Measurements from ENCODE around the gene NKAIN4. TPM values are rescaled to one million over a fixed set of nuclear protein-coding genes. Genes with fewer than 3 reads are reported as not detected.
A peak's percentile ranks its signal among the peaks of the same experiment; 100 is the strongest.

Gene NKAIN4
- total RNA-seq, 1 experiment from 2014 or later, result 6.8 TPM

DNA sequence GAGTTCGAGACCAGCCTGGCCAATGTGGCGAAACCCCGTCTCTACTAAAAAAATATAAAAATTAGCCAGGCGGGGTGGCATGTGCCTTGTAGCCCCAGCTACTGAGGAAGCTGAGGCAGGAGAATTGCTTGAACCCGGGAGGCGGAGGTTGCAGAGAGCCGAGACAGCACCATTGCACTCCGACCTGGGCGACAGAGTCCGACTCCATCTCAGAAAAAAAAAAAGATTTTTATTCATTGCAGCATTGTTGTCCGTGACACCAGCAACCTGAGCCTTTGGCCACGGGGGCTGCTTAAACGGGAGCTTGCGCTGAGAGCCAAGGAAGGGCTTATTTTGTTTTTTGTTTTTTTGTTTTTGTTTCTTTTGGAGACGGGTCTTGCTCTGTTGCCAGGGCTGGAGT lies 25.7 kb upstream of the NKAIN4 start:
- in situ Hi-C loops (cut with HindIII; ENCODE audit: low sequenced_read_pairs), result loop anchor here (25.0 kb wide), 2 partner anchors 107 to 193 kb away; no protein-coding TSS in a partner anchor
- no peak for DNase-seq (ENCODE audit: low spot score)

DNA sequence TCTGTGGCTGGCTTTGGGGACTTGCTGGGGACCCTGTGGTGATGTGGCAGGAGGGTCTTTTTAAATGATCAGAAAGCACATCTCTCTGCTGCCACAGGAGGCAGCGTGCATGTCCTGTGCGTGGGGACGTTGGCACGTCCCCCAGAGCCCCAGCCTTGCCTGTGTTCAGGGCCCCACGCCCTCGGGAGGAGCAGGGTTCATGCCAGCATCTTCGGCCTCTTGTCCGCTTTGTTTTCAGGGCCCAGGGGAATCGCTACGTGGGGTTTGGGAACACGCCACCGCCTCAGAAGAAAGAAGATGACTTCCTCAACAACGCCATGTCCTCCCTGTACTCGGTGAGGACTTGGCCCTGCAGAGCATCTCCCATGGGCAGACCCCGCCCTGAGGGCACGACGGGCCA lies 24.4 kb upstream of the NKAIN4 start:
- in situ Hi-C loops (cut with HindIII; ENCODE audit: low sequenced_read_pairs), result loop anchor here (25.0 kb wide), 2 partner anchors 109 to 191 kb away; no protein-coding TSS in a partner anchor
- DNase-seq (ENCODE audit: low spot score), result no peak

DNA sequence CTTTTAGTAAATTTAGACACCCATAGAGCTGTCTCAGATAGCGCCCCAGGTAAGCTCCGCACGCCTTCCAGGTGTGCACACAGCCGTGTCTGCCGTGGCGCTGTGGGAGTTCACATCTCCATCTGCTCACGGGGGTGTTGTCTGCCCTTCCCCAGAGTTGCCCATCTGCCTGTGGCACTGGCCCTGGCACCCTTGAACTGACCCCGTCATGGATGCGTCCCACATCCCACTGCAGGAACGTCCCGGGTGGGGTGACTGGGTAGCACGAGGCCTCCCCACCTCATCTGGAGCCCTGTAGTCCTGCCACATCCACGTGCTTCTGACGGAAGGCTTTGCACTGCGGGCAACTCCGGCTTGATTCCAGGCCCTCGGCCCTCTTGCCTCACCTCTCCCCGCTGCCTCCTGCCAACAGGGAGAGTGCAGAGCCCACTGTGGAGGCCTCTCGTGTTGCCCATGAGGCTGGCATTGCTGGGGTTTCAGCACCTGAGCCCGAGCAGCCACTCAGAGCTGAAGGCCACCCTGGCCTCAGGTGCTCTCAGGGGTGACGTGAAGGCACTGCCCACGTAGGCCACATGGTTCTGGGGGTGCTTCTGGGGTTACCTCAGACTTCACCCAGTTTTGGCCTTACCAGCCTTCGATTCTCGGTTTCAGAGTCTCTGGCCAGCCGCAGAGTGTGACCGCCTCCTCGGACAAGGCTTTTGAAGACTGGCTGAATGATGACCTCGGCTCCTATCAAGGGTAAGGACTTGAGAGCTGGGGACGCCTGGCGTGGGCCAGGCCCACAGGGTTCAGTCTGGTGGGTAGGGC lies 23.4 kb upstream of the NKAIN4 start:
- in situ Hi-C loops (cut with HindIII; ENCODE audit: low sequenced_read_pairs), result loop anchor here (25.0 kb wide), 2 partner anchors 110 to 190 kb away; no protein-coding TSS in a partner anchor

DNA sequence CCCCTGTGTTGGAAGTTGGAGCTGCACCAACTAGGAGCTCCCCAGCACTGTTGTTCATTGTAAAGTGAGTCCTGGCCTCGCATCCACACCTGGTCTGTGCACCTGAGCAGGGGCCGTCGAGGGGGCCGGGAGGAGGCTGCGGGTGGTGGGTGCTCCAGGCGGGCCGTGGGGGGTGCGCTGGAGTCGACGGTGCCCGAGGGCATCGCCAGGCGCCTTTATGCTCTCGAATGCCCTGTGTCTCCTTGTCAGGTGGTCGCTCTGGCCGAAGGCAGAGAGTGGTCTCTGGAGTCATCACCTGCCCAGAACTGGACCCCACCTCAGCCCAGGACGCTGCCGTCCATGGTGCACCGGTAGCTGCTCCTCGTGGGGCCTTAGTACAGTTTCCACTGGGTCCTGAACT lies 22.7 kb upstream of the NKAIN4 start:
- in situ Hi-C loops (cut with HindIII; ENCODE audit: low sequenced_read_pairs), result loop anchor here (25.0 kb wide), 2 partner anchors 110 to 190 kb away; no protein-coding TSS in a partner anchor
- DNase-seq (ENCODE audit: low spot score), result no peak

More for the DNA sequence above, 23.4 kb upstream of the NKAIN4 start:
- DNase-seq (ENCODE audit: low spot score), result no peak

DNA sequence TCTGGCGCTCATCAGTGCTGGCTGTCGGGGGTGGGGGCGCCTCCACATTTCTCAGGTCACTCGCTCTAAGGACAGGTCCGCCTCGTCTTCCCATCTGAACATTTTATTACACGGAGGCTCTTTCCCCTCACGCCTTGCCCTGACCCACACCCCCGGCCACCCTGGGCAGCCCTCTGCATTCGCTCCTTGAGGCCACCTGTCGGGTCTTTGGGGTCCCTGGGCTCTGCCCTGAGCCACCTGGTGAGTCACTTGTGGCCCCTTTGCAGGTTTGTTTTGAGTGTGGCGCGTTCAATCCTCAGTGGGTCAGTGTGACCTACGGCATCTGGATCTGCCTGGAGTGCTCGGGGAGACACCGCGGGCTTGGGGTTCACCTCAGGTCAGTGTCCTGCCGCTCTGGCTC lies 21.6 kb upstream of the NKAIN4 start:
- no peak for DNase-seq (ENCODE audit: low spot score)
- in situ Hi-C loops (cut with HindIII; ENCODE audit: low sequenced_read_pairs), result loop anchor here (25.0 kb wide), 2 partner anchors 111 to 189 kb away; no protein-coding TSS in a partner anchor

DNA sequence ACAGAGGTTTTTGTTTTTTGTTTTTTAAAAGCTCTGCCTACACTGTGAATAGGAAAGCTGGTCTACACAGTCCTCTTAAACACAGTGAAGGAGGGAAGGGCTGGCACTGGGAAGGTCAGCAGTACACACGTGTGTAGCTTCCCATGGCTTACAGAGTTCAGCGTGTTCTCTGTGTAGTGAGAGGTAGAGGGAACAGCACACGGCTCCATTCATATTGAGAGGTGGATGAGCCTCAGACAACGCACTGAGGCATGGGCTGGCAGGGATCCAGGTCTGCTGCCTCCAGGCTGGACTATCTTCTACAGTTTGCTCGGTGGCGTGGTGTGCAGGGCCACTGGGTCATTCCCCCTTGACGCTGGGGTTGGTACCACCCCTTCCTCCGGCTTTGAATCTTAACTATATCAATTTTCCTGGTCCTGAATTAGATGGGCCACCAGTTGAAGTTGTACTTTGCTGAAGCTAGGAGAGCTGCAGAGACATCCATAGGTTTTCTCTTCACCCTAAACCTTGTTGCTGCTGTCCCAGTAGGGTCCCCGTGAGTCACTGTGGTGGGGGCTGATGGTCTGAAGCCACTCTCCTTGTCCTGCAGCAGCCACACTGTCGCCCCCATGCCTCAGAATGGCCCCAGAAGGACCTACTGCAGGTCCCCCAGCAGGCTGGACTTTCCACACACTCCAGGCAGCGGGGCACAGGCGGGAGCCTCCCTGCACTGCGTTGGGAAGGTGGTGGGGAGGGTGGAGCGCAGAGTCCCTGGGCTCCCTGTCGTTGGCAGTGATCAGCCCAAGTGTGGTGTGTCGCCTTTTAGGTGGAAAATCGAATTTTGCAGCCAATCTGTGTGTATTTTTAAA lies 20.3 kb upstream of the NKAIN4 start:
- in situ Hi-C loops (cut with HindIII; ENCODE audit: low sequenced_read_pairs), result loop anchor here (25.0 kb wide), 2 partner anchors 113 to 187 kb away; no protein-coding TSS in a partner anchor
- no peak for DNase-seq (ENCODE audit: low spot score)

DNA sequence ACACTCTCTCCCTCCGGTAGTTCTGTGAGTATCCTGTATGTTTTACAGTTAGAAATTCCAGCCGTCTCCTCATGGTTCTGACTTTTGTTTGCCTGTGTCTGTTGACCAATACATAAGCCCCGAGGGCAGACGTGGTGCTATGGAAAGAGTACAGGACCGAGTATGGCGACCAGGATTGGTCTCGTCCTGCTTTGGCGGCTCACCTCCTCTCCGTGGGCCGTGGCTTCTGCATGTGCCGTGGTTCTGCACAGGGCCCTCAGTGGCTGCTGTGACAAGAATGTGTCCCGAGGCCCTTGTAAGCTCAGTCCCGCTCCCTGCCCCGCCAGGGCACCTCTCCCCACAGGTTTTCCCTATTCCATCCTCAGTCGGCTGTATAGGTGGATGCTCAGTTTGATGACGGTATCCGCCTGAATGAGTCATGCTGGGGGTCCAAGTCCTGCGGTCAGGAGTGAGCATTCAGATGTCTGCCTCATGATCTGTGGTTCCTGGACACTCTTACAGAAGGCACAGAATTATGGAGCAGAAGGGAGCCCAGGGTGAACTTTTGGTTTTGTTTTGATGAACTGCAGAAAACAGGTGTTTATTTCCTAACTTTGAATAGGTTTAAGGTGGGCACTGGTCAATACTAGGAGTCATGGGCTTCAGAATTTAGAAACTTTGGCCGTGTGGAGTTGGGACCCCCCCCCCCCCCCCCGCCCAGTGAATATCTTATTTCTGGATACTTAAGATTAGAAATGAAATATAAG lies 19.5 kb upstream of the NKAIN4 start:
- DNase-seq (ENCODE audit: low spot score), result no peak
- in situ Hi-C loops (cut with HindIII; ENCODE audit: low sequenced_read_pairs), result no loop called here

DNA sequence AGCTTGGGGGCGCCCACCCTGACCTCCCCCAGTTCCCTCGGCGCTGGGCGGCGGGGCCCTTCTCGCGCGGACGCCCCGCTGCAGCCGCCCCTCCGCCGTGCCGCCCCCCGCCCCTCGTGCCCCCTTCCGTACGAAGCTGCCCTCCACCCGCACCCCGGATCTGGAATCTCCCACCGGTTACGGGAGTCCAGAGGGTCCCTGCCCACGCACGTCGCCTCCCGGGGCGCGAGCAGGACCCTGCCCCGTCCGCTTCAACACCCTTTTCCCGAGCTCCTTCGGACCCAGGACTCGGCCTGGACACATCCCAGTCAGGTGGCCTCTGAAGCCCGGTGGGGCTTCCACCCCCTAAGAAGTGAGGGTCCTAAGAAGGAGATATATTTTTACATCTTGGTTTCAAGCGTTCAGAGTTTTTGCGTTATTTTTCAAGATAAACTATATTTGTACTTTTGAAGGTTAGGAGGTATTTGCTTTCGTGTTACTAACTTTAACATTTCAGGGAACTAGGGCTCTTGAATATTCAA lies 18.9 kb upstream of the NKAIN4 start:
- in situ Hi-C loops (cut with HindIII; ENCODE audit: low sequenced_read_pairs), result no loop called here
- no peak for DNase-seq (ENCODE audit: low spot score)

DNA sequence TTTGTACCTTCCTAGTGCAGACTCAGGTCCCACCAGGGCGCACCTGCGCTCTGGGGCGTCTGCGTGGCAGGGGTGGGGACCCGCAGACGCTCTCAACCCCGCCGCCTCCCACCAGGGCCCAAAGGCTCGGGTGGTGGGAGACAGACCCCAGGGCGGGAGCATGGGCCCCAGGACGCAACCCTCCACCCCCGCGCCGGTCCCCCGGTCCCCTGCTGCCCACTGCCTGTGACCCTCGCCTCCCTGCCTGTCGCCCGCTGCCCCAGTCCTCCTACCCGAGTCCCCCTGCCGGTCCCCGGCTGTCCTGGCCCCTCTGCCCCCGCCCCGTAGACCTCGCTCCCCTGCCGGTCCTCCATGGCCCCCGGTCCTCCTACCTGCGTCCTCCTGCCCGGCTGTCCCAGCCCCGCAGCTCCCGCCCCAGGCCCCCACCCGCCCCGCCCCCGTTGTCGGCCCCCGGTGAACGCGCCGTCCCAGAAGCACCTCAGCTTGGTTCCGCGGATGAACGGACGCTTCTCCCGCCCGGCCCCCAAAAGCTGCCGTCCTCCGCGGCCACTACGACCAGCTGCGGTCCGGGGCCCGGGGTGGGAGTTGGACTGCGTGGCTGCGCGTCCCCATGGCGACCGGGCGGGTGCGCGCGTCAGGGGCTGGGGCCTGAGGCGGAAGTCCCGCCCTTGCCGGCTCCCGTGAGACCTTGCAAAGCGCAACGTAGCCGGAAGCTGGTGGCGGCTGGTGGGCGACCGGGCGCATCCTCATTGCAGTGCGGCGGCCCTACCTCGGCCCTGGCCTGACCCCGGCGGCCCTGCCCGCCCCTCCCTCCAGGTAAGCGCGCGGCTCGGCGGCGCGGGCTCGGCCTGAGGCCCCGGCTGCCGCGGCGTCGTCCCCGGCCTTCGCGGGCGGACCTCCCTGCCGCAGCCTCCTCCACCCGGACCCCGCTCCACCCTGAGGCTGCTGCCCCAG lies 18.1 kb upstream of the NKAIN4 start, which contains the start of gene ARFGAP1:
ARFGAP1 (plus strand) TSS at position 709 of the 954 bp plus-strand sequence. CDS start 2,768 bp downstream, outside the sequence.
- DNase-seq (ENCODE audit: low spot score), result peak; percentile 88

DNA sequence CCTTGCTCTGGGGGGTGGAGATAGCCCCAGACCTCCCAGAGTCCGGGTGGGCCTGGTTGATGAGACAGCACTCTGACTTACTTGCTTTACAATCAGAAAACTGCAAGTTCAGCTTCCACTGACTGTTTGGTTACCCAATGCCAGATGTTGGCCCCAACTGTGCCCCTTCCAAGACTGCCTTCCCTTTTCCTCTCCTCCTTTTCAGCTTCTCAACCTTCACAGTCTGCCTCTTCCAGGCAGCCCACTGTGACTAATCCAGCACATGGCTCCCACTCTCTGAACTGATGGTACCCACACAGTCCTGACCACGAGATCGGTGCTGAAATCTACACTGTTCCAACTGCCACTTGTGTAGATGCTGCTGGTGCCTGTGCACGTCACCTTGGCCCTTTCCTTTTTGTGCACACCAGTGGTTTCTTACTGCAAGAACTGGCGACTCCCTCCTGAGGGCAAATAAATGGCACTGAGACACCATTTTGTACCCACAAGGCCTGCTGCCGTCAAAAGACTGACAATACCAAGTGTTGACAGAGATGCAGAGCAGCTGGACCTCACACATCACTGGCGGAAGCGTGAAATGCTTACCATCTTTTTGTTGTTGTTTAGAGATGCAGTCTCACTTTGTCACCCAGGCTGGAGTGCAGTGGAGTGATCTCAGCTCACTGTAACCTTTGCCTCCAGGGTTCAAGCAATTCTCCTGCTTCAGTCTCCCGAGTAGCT lies 16.5 kb upstream of the NKAIN4 start:
- DNase-seq (ENCODE audit: low spot score), result no peak
- in situ Hi-C loops (cut with HindIII; ENCODE audit: low sequenced_read_pairs), result no loop called here

More for the DNA sequence above, 18.1 kb upstream of the NKAIN4 start, which contains the start of gene ARFGAP1:
- in situ Hi-C loops (cut with HindIII; ENCODE audit: low sequenced_read_pairs), result no loop called here

DNA sequence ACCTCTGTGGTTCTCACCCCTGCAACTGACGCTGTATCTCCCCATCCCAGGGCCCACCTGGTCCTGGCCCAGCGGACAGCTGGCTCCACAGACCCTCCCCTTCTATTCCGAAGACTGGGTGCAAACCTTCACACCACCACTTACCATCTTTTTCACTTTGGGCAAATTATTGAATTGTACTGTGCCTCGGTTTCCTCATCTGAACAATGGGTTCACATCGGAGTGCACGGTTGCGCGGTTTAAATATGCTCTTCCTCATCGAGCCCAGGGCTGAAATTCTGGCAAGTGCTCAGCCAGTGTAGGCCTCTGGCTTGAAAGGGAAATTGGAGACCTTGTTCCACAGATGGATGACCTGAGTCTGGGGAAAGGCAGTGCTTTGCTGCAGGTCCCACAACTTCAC lies 15.5 kb upstream of the NKAIN4 start:
- in situ Hi-C loops (cut with HindIII; ENCODE audit: low sequenced_read_pairs), result no loop called here
- DNase-seq (ENCODE audit: low spot score), result no peak

DNA sequence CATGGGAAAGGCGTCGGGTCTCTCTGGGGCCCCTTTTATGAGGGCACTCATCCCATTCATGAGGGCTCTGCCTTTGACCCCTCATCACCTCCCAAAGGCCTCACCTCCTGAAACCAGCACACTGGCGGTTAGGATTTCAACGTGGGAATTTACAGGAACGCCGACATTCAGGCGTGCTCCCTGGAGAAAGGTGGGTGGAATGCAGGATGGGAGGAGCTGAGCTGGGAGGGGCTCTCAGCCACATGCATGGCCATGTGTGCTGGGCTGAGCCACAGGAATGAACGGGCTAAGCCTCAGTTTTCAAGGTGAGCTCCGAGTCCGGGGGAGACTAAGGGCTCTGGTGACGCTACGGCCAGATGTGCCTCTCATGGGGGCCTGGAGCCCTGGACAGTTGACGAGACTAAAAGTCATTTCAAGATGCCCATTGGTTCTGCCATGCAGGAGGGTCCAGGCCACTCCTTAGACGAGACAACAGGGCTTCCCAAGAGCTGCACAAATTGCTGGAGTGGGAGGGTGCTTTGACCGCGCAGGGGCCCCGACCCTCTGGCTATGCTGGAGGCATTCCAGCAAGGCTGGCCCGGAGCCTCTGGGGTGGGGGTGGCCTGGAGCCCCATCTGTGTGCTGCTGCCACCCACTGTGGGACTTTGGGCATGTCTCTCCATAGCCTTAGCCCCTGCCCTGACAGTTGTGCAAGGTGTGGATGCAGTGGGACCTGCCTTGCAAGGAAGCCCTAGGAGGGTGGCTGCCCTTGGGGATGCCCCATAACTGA lies 14.6 kb upstream of the NKAIN4 start:
- DNase-seq (ENCODE audit: low spot score), result no peak
- in situ Hi-C loops (cut with HindIII; ENCODE audit: low sequenced_read_pairs), result no loop called here

DNA sequence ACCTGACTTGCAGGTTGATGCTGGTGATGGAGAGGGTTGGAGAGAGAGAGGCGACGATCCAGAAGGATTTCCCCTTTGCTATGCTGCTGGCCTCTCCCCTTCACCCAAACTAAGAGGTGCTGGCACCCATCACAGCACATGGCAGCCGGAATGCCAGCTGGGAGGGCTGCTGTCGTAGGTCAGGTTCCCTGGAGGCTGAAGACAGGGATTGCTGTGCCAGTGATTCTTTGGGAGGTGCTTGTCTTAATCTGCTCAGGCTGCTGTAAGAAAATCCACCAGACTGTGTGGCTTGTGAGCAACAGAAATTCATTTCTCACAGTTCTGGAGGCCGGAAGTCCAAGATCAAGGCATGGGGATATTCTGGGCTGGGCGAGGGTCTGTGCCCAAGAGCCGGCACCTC lies 14.0 kb upstream of the NKAIN4 start:
- no peak for DNase-seq (ENCODE audit: low spot score)
- in situ Hi-C loops (cut with HindIII; ENCODE audit: low sequenced_read_pairs), result no loop called here

DNA sequence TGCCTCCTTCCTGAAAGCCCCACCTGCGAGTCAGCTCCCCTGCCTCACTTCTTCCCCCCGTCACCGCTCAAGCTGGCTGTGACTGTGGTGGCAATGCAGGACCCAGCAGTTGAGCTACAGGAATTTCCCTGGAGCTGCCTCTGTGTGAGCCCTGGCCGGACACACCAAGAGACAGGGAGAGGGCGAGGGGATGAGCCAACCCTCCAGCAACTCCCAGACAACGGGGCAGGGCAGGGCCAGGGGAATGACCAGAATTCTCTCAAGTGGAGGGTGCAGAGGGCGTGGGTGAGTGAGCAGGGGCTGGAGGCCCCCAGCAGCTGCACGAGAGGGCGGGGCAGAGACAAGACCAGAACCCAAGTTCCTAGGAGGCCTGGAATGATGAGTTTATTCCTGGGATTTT lies 13.4 kb upstream of the NKAIN4 start:
- no peak for DNase-seq (ENCODE audit: low spot score)
- in situ Hi-C loops (cut with HindIII; ENCODE audit: low sequenced_read_pairs), result no loop called here

DNA sequence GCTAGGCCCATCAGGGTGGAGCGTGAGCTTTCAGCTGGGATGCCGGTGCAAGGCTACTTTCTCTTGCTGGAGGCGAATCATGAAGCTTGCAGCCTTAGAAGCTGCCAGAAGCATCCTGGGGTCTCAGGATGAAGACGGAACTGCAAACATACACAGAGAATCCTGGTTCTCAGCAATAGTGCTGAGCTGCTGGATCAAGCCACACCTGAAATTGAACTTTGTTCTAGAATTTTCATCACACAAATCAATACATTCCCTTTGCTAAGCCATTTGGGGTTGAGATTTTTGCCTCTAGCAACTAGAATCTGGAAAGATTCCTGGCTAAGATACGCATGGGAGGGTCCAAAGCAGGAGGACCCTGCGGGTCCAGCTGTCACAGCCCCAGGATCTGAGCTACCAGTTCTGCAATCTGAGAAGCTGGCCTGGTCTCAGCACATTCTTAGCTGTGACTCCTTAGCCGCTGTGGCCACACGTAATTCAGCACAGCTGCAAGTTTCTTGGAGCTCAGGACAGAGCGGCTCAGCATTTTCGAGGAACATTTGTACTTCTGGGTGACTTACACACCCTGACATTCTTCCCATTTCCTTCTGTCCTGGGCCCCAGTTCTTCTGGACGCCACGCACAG lies 11.7 kb upstream of the NKAIN4 start:
- in situ Hi-C loops (cut with HindIII; ENCODE audit: low sequenced_read_pairs), result no loop called here
- DNase-seq (ENCODE audit: low spot score), result peak; percentile 43

DNA sequence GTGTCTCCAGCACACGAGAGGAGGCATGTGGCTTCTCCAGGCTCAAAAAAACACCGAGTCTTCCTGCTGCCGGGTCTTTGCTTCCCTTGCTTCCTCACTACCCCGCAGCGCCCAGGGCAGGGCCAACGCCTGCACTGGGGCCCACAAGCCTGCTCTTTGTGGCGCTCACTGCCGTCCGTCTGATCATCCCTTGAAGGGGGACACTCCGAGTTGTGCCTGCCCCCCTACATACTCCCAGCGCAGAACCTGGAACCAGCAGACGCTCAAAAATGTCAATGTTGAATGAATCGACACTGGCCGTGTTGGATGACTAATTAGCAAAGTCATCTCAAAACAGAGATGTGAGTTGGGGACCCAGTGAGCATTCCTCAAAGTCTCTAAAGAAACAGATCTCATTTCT lies 10.3 kb upstream of the NKAIN4 start:
- no peak for DNase-seq (ENCODE audit: low spot score)
- in situ Hi-C loops (cut with HindIII; ENCODE audit: low sequenced_read_pairs), result no loop called here

All from G401 (cell line).